Naive B cell (primary cell): ENCODE results near the gene COL8A1. TPM values are rescaled to one million over a fixed set of nuclear protein-coding genes. Genes with fewer than 3 reads are reported as not detected.

Experiments used
- ATAC-seq, 2 donors: fragments of 150-1000 bp; cut with Tn5 transposase; 2 replicates each; pipeline ENCODE4 v1.10.0; 2021; ENCODE audit warnings: low read depth in 2 of 2, mild to moderate bottlenecking in 2 of 2, moderate library complexity in 2 of 2
- DNase-seq: peaks from one replicate; pipeline ENCODE4 v3.0.0; 2022
- H3K27ac Mint-ChIP-seq, 6 donors: one replicate each; pipeline ENCODE4 v1.8.0; 2020 to 2022; ENCODE audit warnings: mild to moderate bottlenecking in 6 of 6, mixed read lengths in 6 of 6, moderate library complexity in 5 of 6, inconsistent platforms in 2 of 6
- H3K27me3 Mint-ChIP-seq, 3 donors: one replicate each; pipeline ENCODE4 v1.8.0; 2021 to 2022; ENCODE audit warnings: mixed read lengths in 3 of 3, mild to moderate bottlenecking in 1 of 3
- H3K36me3 Mint-ChIP-seq, 2 donors: one replicate each; pipeline ENCODE4 v1.8.0; 2020 to 2022; ENCODE audit warnings: mixed read lengths in 2 of 2, inconsistent platforms in 1 of 2, mild to moderate bottlenecking in 1 of 2
- H3K4me1 Mint-ChIP-seq, 3 donors: one replicate each; pipeline ENCODE4 v1.8.0; 2020 to 2022; ENCODE audit warnings: mixed read lengths in 3 of 3, inconsistent platforms in 1 of 3, mild to moderate bottlenecking in 1 of 3, moderate library complexity in 1 of 3
- H3K4me3 Mint-ChIP-seq, 8 donors: one replicate each; pipeline ENCODE4 v1.8.0; 2020 to 2022; ENCODE audit warnings: mild to moderate bottlenecking in 8 of 8, mixed read lengths in 8 of 8, moderate library complexity in 8 of 8, inconsistent platforms in 2 of 8
- H3K9me3 Mint-ChIP-seq, 7 donors: one replicate each; pipeline ENCODE4 v1.8.0; 2020 to 2022; ENCODE audit warnings: mixed read lengths in 7 of 7, mild to moderate bottlenecking in 5 of 7, inconsistent platforms in 2 of 7, moderate library complexity in 1 of 7
- polyA plus RNA-seq, 6 donors: library from polyadenylated mRNA; unstranded; fragments of 300-500 nt; fragmentation: Illumina TruSeq; gene quantifications; one replicate each; pipeline ENCODE4 v1.2.3, GENCODE V29; 2021; ENCODE audit warnings: low read depth in 6 of 6

Gene COL8A1
- polyA plus RNA-seq, 6 donors from 2014 or later, result not detected

GRCh38 chr3:99768126-99768525 lies 129.7 kb downstream of the COL8A1 start:
- H3K4me3 Mint-ChIP-seq, result no peak overlapping the region
- H3K27me3 Mint-ChIP-seq, result peaks cover 7 to 19% (median 9%) of the 10 kb centered on the region in 3 donors
- no peaks in the 10 kb centered on the region for H3K36me3 Mint-ChIP-seq
- H3K9me3 Mint-ChIP-seq, result no peaks in the 10 kb centered on the region
- DNase-seq (no peak), ATAC-seq (no peak)
- H3K4me1 Mint-ChIP-seq, result no peaks in the 10 kb centered on the region
- no peak overlapping the region for H3K27ac Mint-ChIP-seq

- Mint-ChIP-seq H3K4me1 (no peaks in the 10 kb centered on the region), H3K27me3 (peaks cover 7 to 19% (median 9%) of the 10 kb centered on the region in 3 donors), H3K36me3 (no peaks in the 10 kb centered on the region), H3K9me3 (no peaks in the 10 kb centered on the region), H3K27ac (no peak overlapping the region), H3K4me3 (no peak overlapping the region)
- DNase-seq (no peak), ATAC-seq (no peak)
Observed at GRCh38 chr3:99768808-99769501, 130.6 kb downstream of the COL8A1 start.

GRCh38 chr3:99772171-99772570 lies 133.8 kb downstream of the COL8A1 start:
- no peak overlapping the region for H3K4me3 Mint-ChIP-seq
- H3K27me3 Mint-ChIP-seq, result peaks cover 22 to 28% (median 22%) of the 10 kb centered on the region in 3 donors

DNA sequence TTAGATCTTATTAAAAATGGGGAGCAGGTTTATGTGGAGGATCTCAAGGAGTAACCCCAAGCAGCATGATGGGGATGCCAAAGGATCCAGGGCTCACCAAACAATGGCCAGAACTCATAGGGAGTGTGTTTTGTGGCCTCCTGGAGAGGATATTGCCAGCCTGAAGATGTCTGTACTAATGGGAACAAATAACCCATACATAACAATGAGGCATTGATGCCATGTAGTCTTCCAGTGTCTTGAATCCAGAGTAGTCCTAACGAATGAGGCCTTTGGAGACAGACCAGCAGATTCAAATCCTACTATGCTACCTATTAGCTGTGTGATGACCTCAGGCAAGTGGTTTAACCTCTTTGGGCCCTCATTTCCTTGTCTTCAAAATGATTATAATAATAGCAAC lies 134.3 kb downstream of the COL8A1 start:
- DNase-seq (no peak), ATAC-seq (no peak)
- Mint-ChIP-seq H3K36me3 (no peaks in the 10 kb centered on the region), H3K9me3 (no peaks in the 10 kb centered on the region), H3K4me3 (no peak overlapping the region), H3K27me3 (peaks cover 21 to 28% (median 27%) of the 10 kb centered on the region in 3 donors), H3K4me1 (no peaks in the 10 kb centered on the region), H3K27ac (no peak overlapping the region)

More at GRCh38 chr3:99772171-99772570, 133.8 kb downstream of the COL8A1 start:
- Mint-ChIP-seq H3K36me3 (no peaks in the 10 kb centered on the region), H3K27ac (no peak overlapping the region), H3K4me1 (no peaks in the 10 kb centered on the region), H3K9me3 (no peaks in the 10 kb centered on the region)
- no peak for ATAC-seq
- DNase-seq, result no peak

GRCh38 chr3:99774467-99774866 lies 136.1 kb downstream of the COL8A1 start:
- DNase-seq, result no peak
- Mint-ChIP-seq H3K27ac (no peak overlapping the region), H3K36me3 (no peaks in the 10 kb centered on the region), H3K27me3 (peaks cover 17 to 32% (median 29%) of the 10 kb centered on the region in 3 donors), H3K4me1 (no peaks in the 10 kb centered on the region), H3K4me3 (no peak overlapping the region), H3K9me3 (no peaks in the 10 kb centered on the region)
- no peak for ATAC-seq

DNA sequence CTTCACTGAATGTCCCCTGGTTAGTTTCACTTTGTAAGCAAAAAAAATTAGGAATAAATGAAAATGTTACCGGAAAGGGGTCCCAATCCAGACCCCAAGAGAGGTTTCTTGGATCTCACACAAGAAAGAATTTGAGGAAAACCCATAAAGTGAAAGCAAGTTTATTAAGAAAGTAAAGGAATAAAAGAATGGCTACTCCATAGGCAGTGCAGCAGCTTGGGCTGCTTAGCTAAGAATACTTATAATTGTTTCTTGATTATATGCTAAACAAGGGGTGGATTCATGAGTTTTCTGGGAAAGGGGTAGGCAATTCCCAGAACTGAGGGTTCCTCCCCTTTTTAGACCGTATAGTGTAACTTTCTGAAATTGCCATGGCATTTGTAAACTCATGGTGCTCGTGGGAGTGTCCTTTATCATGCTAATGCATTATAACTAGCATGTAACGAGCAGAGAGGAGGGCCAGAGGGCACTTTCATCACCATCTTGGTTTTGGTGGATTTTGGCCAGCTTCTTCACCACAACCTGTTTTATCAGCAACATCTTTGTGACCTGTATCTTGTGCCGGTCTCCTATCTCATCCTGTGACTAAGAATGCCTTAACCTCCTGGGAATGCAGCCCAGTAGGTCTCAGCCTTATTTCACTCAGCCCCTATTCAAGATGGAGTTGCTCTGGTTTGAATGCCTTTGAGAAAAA lies 138.3 kb downstream of the COL8A1 start:
- Mint-ChIP-seq H3K9me3 (no peaks in the 10 kb centered on the region), H3K27ac (no peak overlapping the region), H3K36me3 (no peaks in the 10 kb centered on the region), H3K4me3 (no peak overlapping the region), H3K27me3 (peaks cover 12 to 37% (median 36%) of the 10 kb centered on the region in 3 donors), H3K4me1 (no peaks in the 10 kb centered on the region)
- no peak for DNase-seq
- ATAC-seq, result no peak

DNA sequence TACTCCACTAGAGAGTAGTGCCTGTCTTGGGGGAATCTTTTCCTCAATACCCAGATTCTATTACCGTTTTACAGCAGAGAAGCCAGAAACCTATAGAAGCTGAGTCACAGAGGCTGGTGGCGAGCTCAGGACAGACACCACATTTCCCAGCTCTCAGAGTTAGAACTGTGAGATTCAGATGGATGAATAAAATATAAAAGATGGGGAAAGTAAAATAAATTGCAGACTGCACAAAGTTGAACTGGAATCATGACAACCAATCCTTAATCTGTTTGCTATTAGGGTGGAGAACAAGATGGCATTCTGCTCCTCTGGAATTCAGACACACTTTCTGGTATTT lies 138.8 kb downstream of the COL8A1 start:
- H3K4me3 Mint-ChIP-seq, result no peak overlapping the region
- H3K36me3 Mint-ChIP-seq, result no peaks in the 10 kb centered on the region
- ATAC-seq (no peak), DNase-seq (no peak)
- H3K27me3 Mint-ChIP-seq, result peaks cover 15 to 41% (median 40%) of the 10 kb centered on the region in 3 donors
- no peaks in the 10 kb centered on the region for H3K9me3 Mint-ChIP-seq
- no peak overlapping the region for H3K27ac Mint-ChIP-seq
- H3K4me1 Mint-ChIP-seq, result no peaks in the 10 kb centered on the region

DNA sequence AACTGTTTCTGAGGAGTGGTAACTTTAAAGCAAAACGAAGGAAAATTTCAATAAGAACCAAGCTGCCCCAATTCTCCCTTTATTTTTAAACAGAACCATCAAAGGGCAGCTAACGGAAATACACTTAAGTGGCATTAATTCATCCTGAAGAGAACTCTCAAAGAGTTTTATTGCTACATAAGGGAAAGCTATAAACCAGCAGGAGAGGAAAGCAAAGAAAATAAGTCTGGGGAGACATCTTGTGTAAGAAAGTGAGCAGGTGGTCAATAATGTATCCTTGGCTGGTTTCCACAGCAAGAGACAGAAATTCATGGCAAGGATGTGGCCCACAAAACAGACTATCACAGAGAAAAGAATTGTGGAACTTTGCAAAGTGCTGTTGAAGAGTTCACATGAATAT lies 139.3 kb downstream of the COL8A1 start:
- no peaks in the 10 kb centered on the region for H3K9me3 Mint-ChIP-seq
- H3K27me3 Mint-ChIP-seq, result peaks cover 15 to 41% (median 40%) of the 10 kb centered on the region in 3 donors
- ATAC-seq (no peak), DNase-seq (no peak)
- no peaks in the 10 kb centered on the region for H3K4me1 Mint-ChIP-seq
- no peak overlapping the region for H3K4me3 Mint-ChIP-seq
- H3K27ac Mint-ChIP-seq, result no peak overlapping the region
- no peaks in the 10 kb centered on the region for H3K36me3 Mint-ChIP-seq

DNA sequence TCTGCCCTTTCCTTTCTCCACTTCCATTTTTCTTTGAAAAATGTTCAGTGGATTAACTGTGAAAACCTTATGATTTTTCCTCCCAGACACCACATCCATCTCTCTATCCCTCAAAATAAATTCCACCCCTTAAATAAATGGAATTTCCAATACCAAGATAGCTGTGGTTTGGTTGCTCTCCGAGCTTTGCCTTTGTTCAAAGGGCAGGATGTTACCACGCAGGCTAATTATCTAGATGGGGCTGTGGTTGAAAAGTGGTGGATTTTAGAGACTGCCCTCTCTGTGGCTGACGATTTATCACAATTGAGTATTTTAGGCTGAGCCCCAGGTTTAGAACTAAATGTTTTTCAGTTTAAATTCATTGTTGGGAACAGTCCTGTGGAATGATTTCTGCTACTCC lies 142.4 kb downstream of the COL8A1 start:
- Mint-ChIP-seq H3K4me3 (no peak overlapping the region), H3K27me3 (peaks cover 25 to 46% (median 45%) of the 10 kb centered on the region in 3 donors), H3K36me3 (no peaks in the 10 kb centered on the region), H3K27ac (no peak overlapping the region), H3K4me1 (no peaks in the 10 kb centered on the region), H3K9me3 (no peaks in the 10 kb centered on the region)
- no peak for DNase-seq
- ATAC-seq, result no peak

DNA sequence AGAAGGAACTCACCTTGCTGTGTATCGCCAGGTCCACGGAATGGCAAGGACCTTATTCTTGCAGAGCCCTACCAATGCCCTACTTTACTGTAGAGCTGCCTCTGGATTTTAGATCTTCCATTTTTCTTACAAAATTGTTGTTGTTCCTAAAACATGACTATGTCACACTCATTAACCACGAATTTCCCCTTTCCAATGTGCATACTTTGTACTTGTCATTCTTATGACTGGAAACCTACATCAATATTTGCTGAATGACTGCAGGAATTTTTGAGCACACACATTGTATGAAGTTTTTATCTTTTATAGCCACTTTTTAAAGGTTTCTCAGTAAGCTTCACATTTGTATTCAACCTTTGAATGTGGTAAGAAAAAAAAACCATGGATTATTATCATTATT lies 143.4 kb downstream of the COL8A1 start:
- no peak for ATAC-seq
- H3K27ac Mint-ChIP-seq, result no peak overlapping the region
- H3K4me1 Mint-ChIP-seq, result no peaks in the 10 kb centered on the region

GRCh38 chr3:99783011-99783573 lies 144.7 kb downstream of the COL8A1 start:
- H3K36me3 Mint-ChIP-seq, result no peaks in the 10 kb centered on the region
- ATAC-seq (no peak), DNase-seq (no peak)
- no peak overlapping the region for H3K27ac Mint-ChIP-seq
- no peaks in the 10 kb centered on the region for H3K4me1 Mint-ChIP-seq
- peaks cover 28 to 41% (median 34%) of the 10 kb centered on the region in 3 donors for H3K27me3 Mint-ChIP-seq
- H3K4me3 Mint-ChIP-seq, result no peak overlapping the region
- no peaks in the 10 kb centered on the region for H3K9me3 Mint-ChIP-seq

More for the DNA sequence above, 143.4 kb downstream of the COL8A1 start:
- Mint-ChIP-seq H3K27me3 (peaks cover 28 to 44% (median 43%) of the 10 kb centered on the region in 3 donors), H3K9me3 (no peaks in the 10 kb centered on the region), H3K36me3 (no peaks in the 10 kb centered on the region), H3K4me3 (no peak overlapping the region)
- no peak for DNase-seq

DNA sequence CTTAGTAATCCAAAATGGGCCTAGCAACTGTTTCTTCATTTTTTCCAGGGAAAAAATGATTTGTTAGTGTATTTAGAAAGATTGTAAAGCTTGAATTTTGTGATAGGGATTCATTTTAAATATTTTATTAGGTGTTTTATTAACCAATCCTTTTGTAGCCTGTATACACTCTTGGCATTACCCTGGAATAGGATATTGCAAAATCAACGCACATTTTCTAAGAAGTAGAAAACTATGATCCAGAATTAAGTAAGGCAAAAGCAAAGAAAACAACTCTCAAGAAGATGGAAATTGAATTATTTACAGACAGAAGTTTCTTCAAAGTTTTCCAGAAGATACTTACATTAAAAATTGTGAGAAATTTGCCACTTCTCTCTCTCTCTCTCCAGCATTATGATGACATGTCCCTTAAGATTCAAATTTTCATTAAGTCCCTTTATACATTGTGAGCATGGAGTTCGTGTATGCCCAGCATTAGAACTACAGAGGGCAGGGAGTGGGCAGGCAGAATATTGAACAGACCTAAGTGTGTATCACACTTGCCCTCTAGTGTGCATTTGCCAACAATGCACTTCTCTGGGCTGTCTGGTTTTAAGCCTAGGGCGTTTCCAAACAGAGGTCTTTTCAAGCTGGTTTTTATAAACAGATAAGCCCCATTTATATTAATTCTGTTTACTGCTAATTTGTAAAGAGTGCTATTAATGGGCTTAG lies 150.8 kb downstream of the COL8A1 start:
- Mint-ChIP-seq H3K27ac (no peak overlapping the region), H3K4me1 (no peaks in the 10 kb centered on the region), H3K9me3 (no peaks in the 10 kb centered on the region), H3K36me3 (no peaks in the 10 kb centered on the region), H3K27me3 (peaks cover 16 to 23% (median 18%) of the 10 kb centered on the region in 3 donors), H3K4me3 (no peak overlapping the region)
- peak; percentile 67 to 70 for ATAC-seq
- no peak for DNase-seq

GRCh38 chr3:99794485-99794884 lies 156.1 kb downstream of the COL8A1 start:
- H3K36me3 Mint-ChIP-seq, result no peaks in the 10 kb centered on the region
- no peak overlapping the region for H3K27ac Mint-ChIP-seq
- H3K9me3 Mint-ChIP-seq, result peaks cover 0 to 2% (median 0%) of the 10 kb centered on the region in 7 donors
- DNase-seq (no peak), ATAC-seq (no peak)
- no peak overlapping the region for H3K4me3 Mint-ChIP-seq
- H3K4me1 Mint-ChIP-seq, result no peaks in the 10 kb centered on the region
- peaks cover 0 to 9% (median 3%) of the 10 kb centered on the region in 3 donors for H3K27me3 Mint-ChIP-seq
